Activated CD4-positive, alpha-beta T cell treated with anti-CD3 and anti-CD28 coated beads for 36 hours (primary cell): ENCODE data around the gene MRPS14. TPM values are rescaled to one million over a fixed set of nuclear protein-coding genes. Genes with fewer than 3 reads are reported as not detected.

ENCODE experiments used
- ATAC-seq: fragments of 200-7000 bp; cut with Tn5 transposase; one replicate; pipeline ENCODE4 v1.10.0; 2021; ENCODE audit warnings: mild to moderate bottlenecking, moderate library complexity
- CTCF ChIA-PET: fragments of 350-600 bp; sonication (Branson Sonifier 250); formaldehyde crosslinking; loops from one replicate; lab custom pipeline; 2021; ENCODE audit warnings: antibody characterized with exemption; lab: Charles Lee
- POLR2A ChIA-PET: fragments of 350-600 bp; sonication (Branson Sonifier 250); formaldehyde crosslinking; loops from one replicate; lab custom pipeline; 2021; ENCODE audit warnings: antibody characterized with exemption, inconsistent platforms; lab: Charles Lee
- DNase-seq: peaks from one replicate; pipeline ENCODE4 v3.0.0-alpha.2; 2020
- H3K27ac Mint-ChIP-seq: one replicate; pipeline ENCODE4 v1.8.0; 2021; ENCODE audit warnings: mixed read lengths
- H3K27me3 Mint-ChIP-seq: one replicate; pipeline ENCODE4 v1.8.0; 2021; ENCODE audit warnings: mixed read lengths
- H3K36me3 Mint-ChIP-seq: one replicate; pipeline ENCODE4 v1.8.0; 2021; ENCODE audit warnings: low read depth, mixed read lengths
- H3K4me1 Mint-ChIP-seq: one replicate; pipeline ENCODE4 v1.8.0; 2021; ENCODE audit warnings: mixed read lengths
- H3K4me3 Mint-ChIP-seq: one replicate; pipeline ENCODE4 v1.8.0; 2021; ENCODE audit warnings: mild to moderate bottlenecking, moderate library complexity, mixed read lengths
- H3K9me3 Mint-ChIP-seq: one replicate; pipeline ENCODE4 v1.8.0; 2021; ENCODE audit warnings: low read depth, mixed read lengths
- intact Hi-C, 2 experiments: fragments of 100-400 bp; cut with DNase I in 1 of 2; cut with micrococcal nuclease in 1 of 2; formaldehyde crosslinking; loops; one replicate each; pipeline versions ENCODE4 v1.14.2 to v1.15.1; 2022 to 2024; cut with DNase I, micrococcal nuclease
- total RNA-seq, 2 experiments: library from RNA; stranded (reverse); gene quantifications; one replicate each; pipeline ENCODE4 v1.2.3, GENCODE V29; 2021

Gene MRPS14
- total RNA-seq, 2 experiments from 2014 or later = 38.7 to 43.7 TPM

GRCh38 chr1:175019524-175019923 is 3.7 kb downstream of the MRPS14 start:
- ChIA-PET POLR2A (no interaction called here), CTCF (no interaction called here)
- no peak for DNase-seq
- H3K36me3 Mint-ChIP-seq = peaks cover 45% of the 10 kb centered on the region
- H3K4me1 Mint-ChIP-seq = peaks cover 28% of the 10 kb centered on the region
- H3K9me3 Mint-ChIP-seq = peaks cover under 1% of the 10 kb centered on the region
- no peak for ATAC-seq
- H3K4me3 Mint-ChIP-seq = no peak overlapping the region
- H3K27me3 Mint-ChIP-seq = no peaks in the 10 kb centered on the region
- H3K27ac Mint-ChIP-seq = no peak overlapping the region
- intact Hi-C loops = no loop called here

- Mint-ChIP-seq H3K27ac (peak overlapping the region; percentile 59), H3K27me3 (no peaks in the 10 kb centered on the region), H3K4me3 (no peak overlapping the region), H3K4me1 (peaks cover 5% of the 10 kb centered on the region), H3K9me3 (no peaks in the 10 kb centered on the region), H3K36me3 (peaks cover 66% of the 10 kb centered on the region)
- POLR2A ChIA-PET = interaction anchor here (1.2 kb wide), 1 partner anchor 8 kb away, joined by 4 read pairs; the partner anchor contains the start of gene MRPS14
- intact Hi-C loops = no loop called here
- ATAC-seq (no peak), DNase-seq (no peak)
- CTCF ChIA-PET = interaction anchor here (0.6 to 1.1 kb wide), 3 partner anchors 10 to 146 kb away, joined by 3 read pairs; no protein-coding TSS in a partner anchor
These were observed 8.0 kb downstream of the MRPS14 start for GRCh38 chr1:175015243-175015642.

GRCh38 chr1:175013445-175013844 is 9.8 kb downstream of the MRPS14 start:
- no peak for ATAC-seq
- DNase-seq = no peak
- Mint-ChIP-seq H3K36me3 (peaks cover 67% of the 10 kb centered on the region), H3K4me1 (peaks cover 7% of the 10 kb centered on the region), H3K27ac (peak overlapping the region; percentile 64), H3K4me3 (no peak overlapping the region), H3K27me3 (no peaks in the 10 kb centered on the region), H3K9me3 (no peaks in the 10 kb centered on the region)
- POLR2A ChIA-PET = no interaction called here
- intact Hi-C loops = no loop called here
- CTCF ChIA-PET = interaction anchor here (1.3 kb wide), 1 partner anchor 8 kb away, joined by 4 read pairs; no protein-coding TSS in a partner anchor

GRCh38 chr1:175009532-175009931 is 13.7 kb downstream of the MRPS14 start:
- intact Hi-C loops = no loop called here
- Mint-ChIP-seq H3K4me3 (no peak overlapping the region), H3K4me1 (peaks cover 26% of the 10 kb centered on the region), H3K27ac (peak overlapping the region; percentile 14), H3K9me3 (no peaks in the 10 kb centered on the region), H3K36me3 (peaks cover 70% of the 10 kb centered on the region), H3K27me3 (no peaks in the 10 kb centered on the region)
- ChIA-PET POLR2A (no interaction called here), CTCF (no interaction called here)
- no peak for DNase-seq
- no peak for ATAC-seq

GRCh38 chr1:175005085-175005783 is 18.0 kb downstream of the MRPS14 start:
- CTCF ChIA-PET = interaction anchor here (0.6 to 1.1 kb wide), 5 partner anchors 9 to 220 kb away, joined by 3 to 4 read pairs (median 3); no protein-coding TSS in a partner anchor
- ATAC-seq (peak; percentile 49), DNase-seq (peak; percentile 44)
- peaks cover 57% of the 10 kb centered on the region for H3K4me1 Mint-ChIP-seq
- POLR2A ChIA-PET = interaction anchor here (0.6 to 3.2 kb wide), 3 partner anchors 9 to 839 kb away, joined by 3 to 17 read pairs (median 4); partner anchors contain the start of gene MRPS14
- no peaks in the 10 kb centered on the region for H3K9me3 Mint-ChIP-seq
- intact Hi-C loops = loop anchor here in 1 of 2 experiments (1.0 kb wide), 1 partner anchor 13 kb away; no protein-coding TSS in a partner anchor
- H3K27ac Mint-ChIP-seq = peak overlapping the region; percentile 88
- H3K4me3 Mint-ChIP-seq = peak overlapping the region; percentile 4
- H3K27me3 Mint-ChIP-seq = no peaks in the 10 kb centered on the region
- peaks cover 73% of the 10 kb centered on the region for H3K36me3 Mint-ChIP-seq

GRCh38 chr1:175003521-175003920 is 19.7 kb downstream of the MRPS14 start:
- no peaks in the 10 kb centered on the region for H3K27me3 Mint-ChIP-seq
- POLR2A ChIA-PET = interaction anchor here (0.7 to 3.2 kb wide), 4 partner anchors 20 to 1001 kb away, joined by 3 to 17 read pairs (median 4); partner anchors contain the start of gene MRPS14
- peaks cover 53% of the 10 kb centered on the region for H3K4me1 Mint-ChIP-seq
- peak overlapping the region; percentile 91 for H3K27ac Mint-ChIP-seq
- DNase-seq (no peak), ATAC-seq (no peak)
- H3K36me3 Mint-ChIP-seq = peaks cover 64% of the 10 kb centered on the region
- peak overlapping the region; percentile 58 for H3K4me3 Mint-ChIP-seq
- no peaks in the 10 kb centered on the region for H3K9me3 Mint-ChIP-seq
- CTCF ChIA-PET = no interaction called here
- intact Hi-C loops = loop anchor here in 1 of 2 experiments (5.0 kb wide), 1 partner anchor 1181 kb away; the partner anchor contains the start of genes CENPL and DARS2

GRCh38 chr1:175002910-175003517 is 20.2 kb downstream of the MRPS14 start:
- Mint-ChIP-seq H3K9me3 (no peaks in the 10 kb centered on the region), H3K36me3 (peaks cover 59% of the 10 kb centered on the region), H3K4me3 (peak overlapping the region; percentile 58), H3K27me3 (no peaks in the 10 kb centered on the region), H3K4me1 (peaks cover 54% of the 10 kb centered on the region), H3K27ac (peak overlapping the region; percentile 91)
- no peak for ATAC-seq
- POLR2A ChIA-PET = interaction anchor here (0.7 to 3.2 kb wide), 4 partner anchors 20 to 1000 kb away, joined by 3 to 17 read pairs (median 4); partner anchors contain the start of gene MRPS14
- CTCF ChIA-PET = no interaction called here
- DNase-seq = no peak
- intact Hi-C loops = loop anchor here in 1 of 2 experiments (5.0 kb wide), 1 partner anchor 1181 kb away; the partner anchor contains the start of genes CENPL and DARS2

- ATAC-seq = no peak
These were observed 22.5 kb downstream of the MRPS14 start for GRCh38 chr1:175000697-175001187.

GRCh38 chr1:174999936-175000696 is 23.1 kb downstream of the MRPS14 start, which contains the start of gene CACYBP:
TSS of gene CACYBP (plus strand) at chr1:174999947. CDS start at chr1:175000181, 234 bp downstream.
- peaks cover 54% of the 10 kb centered on the region for H3K36me3 Mint-ChIP-seq
- ATAC-seq = peak; percentile 2
- ChIA-PET CTCF (interaction anchor here (0.6 to 2.8 kb wide), 9 partner anchors 15 to 200 kb away, joined by 3 to 24 read pairs (median 4); partner anchors contain the start of gene MRPS14), POLR2A (interaction anchor here (1.0 to 3.6 kb wide), 10 partner anchors 17 to 1132 kb away, joined by 3 to 65 read pairs (median 4); partner anchors contain the start of genes MRPS14 and ZBTB37)
- no peaks in the 10 kb centered on the region for H3K27me3 Mint-ChIP-seq
- no peak within 1 kb of the TSS for H3K4me3 Mint-ChIP-seq
- peak within 1 kb of the TSS; percentile 94 for H3K27ac Mint-ChIP-seq
- peaks cover 46% of the 10 kb centered on the region for H3K4me1 Mint-ChIP-seq
- intact Hi-C loops = loop anchor here (1.0 to 5.0 kb wide), 13 partner anchors 10 to 1523 kb away; partner anchors contain the start of genes MRPS14 (in 2 of the 2), CENPL (in 1 of the 2), DARS2 (in 1 of the 2) and KIAA0040 (in 1 of the 2)
- no peaks in the 10 kb centered on the region for H3K9me3 Mint-ChIP-seq
- peak; percentile 55 for DNase-seq

More at GRCh38 chr1:175000697-175001187, 22.5 kb downstream of the MRPS14 start:
- Mint-ChIP-seq H3K27ac (peak overlapping the region; percentile 94), H3K36me3 (peaks cover 58% of the 10 kb centered on the region), H3K4me1 (peaks cover 52% of the 10 kb centered on the region), H3K27me3 (no peaks in the 10 kb centered on the region), H3K4me3 (no peak overlapping the region), H3K9me3 (no peaks in the 10 kb centered on the region)
- intact Hi-C loops = loop anchor here (1.0 to 5.0 kb wide), 2 partner anchors 842 to 1178 kb away; partner anchors contain the start of genes CENPL (in 1 of the 2) and DARS2 (in 1 of the 2)
- ChIA-PET POLR2A (interaction anchor here (0.6 to 3.6 kb wide), 5 partner anchors 20 to 88 kb away, joined by 3 to 65 read pairs (median 3); partner anchors contain the start of gene MRPS14), CTCF (interaction anchor here (1.0 to 2.8 kb wide), 6 partner anchors 22 to 124 kb away, joined by 3 to 24 read pairs (median 4); partner anchors contain the start of gene MRPS14)
- peak; percentile 14 for DNase-seq
